Activated naive CD4-positive, alpha-beta T cell treated with anti-CD3 and anti-CD28 coated beads, Interleukin-2, amount 50 U/mL, for 16 hours (primary cell): ENCODE data around the gene C15orf40.

Experiments
- DNase-seq: peaks from one replicate; pipeline ENCODE4 v3.0.0-alpha.2; 2020

Gene C15orf40

DNA sequence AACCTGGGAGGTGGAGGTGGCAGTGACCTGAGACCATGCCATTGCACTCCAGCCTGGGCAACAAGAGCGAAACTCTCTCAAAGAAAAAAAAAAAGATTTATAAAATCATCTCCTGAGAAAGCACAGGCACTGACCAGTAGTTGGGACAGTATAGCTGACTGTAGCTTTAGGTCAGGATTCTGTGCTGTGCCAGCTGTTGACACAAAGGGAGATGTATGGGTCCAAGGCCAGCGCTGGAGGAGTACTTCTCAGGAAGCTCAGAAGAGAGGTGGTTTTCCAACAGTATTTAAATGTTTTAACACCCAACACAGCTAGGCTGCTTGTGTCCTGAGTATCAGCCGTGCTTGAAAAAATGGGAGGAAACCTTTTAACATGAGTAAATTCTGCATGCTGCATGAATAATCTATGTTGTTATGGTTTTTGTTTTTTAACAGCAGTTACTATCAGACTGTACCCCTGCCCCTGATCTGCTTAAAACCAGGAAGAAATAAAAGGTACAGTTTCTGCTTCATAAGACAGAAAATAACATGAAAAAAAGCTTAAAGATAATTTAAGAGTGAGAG lies 18.9 kb downstream of the C15orf40 start:
- DNase-seq = no peak

DNA sequence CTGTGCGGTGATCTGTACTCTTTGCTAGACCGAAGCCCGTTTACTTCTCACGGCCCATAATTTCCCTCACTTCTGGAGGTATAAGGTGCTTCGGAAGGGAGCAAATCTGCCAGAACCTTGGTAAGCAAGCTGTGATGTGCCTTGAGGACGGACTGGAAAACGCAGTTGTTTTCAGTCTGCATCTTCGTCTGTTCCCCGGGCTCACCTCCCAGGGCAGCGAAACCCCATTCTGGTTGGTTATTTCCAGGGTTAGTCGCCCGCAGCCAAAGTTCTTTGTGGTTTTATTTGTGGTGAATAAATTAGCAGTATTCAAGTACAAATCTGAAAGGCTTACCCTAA lies 25.0 kb downstream of the C15orf40 start:
- DNase-seq = peak; percentile 21

DNA sequence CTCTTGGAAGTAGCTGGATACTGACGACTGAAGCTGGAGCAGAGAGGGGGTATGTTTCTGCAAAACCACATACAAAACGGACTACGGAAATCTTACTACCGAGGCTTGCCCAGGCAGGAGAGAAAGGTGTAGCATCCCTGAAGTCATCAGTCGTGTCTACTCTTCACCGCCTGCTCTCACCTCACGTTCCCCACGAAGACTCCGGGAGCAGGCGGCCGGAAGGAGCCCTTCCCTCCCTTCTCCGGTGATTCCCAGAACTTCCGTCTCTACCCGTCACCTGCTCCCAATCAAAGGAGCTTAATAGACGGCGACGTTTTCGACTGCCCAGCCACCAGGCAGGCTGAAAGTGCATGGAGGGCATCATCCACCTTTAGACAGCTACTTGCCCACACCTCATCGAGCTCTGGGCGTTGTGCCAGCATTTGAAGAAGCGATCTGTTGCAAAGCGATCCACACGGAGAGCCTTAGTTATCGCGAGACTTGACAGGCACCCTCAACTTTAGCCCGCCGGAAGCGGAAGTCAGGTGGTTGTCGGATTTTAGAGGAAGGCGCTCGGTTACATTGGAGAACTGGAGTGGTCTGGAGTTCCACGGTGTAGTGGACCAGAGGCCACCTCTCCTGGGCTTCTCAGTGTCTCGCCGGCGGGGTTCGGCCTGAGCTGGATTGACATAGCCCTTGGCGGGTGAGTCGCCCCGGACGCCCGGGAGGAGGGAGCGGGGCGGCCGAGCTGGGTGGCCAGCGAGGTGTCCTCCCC lies 25.6 kb downstream of the C15orf40 start, which contains the start of gene RAMAC:
Gene RAMAC, plus strand, starts transcription at position 523 of the 754 bp plus-strand sequence. CDS start 2,809 bp downstream, outside the sequence.
- peak; percentile 92 for DNase-seq

DNA sequence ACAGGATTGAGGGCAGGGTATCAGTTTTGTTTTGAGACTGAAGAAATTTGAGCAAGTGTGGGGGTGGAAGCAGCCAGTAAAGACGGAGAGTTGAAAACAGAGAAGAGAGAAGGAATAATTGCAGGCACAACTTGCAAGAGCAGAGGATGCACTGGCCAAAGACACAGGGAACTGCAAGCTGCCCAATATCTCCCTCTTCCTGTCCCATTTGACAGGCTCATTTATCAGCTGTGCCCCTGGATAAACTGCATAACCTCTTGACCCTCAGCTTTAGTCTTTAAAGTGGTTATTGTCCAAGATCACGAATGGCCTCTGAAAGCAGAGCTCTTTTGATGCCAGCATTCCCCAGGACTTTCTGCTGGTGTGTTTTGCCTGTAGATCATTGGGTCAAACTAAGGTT lies 30.5 kb downstream of the C15orf40 start:
- no peak for DNase-seq

DNA sequence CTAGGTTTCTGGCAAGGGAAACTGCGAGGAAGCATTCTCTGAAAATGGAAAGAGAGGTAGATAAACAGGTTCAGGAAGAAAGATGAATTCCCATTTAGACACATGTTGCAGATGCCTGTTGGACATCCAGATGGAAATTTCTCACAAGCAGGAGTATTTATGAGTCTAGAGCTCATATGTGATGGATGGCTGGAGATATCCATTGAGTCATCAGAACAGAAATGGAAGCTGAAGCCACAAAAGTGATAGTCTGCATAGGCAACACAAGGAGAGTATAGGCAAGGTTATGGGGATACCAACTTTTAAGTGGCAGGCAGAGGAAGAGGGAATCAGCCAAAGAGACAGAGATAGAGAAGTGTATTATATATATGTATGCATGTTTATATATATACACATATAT lies 31.7 kb downstream of the C15orf40 start:
- no peak for DNase-seq

DNA sequence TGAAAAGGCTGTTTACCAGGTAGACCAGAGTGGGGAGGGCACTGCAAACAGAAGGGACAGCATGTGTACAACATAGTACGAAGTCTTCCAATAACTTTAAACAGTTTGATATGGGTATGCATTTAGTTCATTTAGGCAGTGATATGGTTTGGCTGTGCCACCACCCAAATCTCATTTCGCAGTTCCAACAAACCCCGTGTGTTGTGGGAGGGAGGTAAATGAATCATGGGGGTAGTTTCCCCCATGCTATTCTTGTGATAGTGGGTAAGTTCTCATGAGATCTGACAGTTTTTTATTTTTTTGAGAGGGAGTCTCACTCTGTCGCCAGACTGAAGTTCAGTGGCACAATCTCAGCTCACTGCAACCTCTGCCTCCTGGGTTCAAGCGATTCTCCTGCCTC lies 33.0 kb downstream of the C15orf40 start:
- no peak for DNase-seq

DNA sequence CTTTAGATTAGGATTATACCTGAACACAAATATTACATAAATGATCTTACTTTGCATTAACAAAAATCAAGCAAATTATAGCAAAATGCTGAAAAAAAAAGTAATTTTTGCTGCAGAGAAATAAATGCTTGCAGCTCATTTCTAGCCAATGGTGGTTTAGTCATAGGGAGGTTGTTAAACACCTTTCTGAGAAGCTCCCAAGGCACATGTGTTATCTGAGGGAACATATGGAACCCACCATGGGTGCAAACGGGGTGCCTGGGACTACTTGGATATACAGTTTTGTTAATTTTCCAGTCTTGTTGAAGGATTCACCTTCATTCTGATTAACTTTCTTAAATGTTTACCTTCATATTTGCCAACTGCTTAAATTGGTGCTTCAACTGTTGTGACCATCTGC lies 34.4 kb downstream of the C15orf40 start:
- no peak for DNase-seq

DNA sequence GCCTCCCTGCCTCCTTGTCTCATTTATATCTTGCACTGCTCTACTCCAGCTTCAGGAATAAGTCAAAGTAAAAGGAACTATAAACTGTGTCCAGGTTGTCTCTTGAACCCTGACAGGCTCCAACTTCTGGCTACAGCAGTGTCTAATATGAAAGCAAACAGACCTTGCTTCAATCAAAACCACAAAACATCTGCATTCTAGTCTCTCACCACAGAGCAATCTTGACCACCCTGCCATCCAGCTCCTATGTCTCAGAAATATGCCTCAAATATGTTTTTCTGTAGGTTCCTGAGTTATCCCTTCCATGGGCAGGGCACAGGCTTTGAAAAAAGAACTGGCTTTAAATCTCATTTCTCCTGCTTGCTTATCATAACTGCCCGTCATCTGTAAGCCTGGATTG lies 38.4 kb downstream of the C15orf40 start:
- no peak for DNase-seq

DNA sequence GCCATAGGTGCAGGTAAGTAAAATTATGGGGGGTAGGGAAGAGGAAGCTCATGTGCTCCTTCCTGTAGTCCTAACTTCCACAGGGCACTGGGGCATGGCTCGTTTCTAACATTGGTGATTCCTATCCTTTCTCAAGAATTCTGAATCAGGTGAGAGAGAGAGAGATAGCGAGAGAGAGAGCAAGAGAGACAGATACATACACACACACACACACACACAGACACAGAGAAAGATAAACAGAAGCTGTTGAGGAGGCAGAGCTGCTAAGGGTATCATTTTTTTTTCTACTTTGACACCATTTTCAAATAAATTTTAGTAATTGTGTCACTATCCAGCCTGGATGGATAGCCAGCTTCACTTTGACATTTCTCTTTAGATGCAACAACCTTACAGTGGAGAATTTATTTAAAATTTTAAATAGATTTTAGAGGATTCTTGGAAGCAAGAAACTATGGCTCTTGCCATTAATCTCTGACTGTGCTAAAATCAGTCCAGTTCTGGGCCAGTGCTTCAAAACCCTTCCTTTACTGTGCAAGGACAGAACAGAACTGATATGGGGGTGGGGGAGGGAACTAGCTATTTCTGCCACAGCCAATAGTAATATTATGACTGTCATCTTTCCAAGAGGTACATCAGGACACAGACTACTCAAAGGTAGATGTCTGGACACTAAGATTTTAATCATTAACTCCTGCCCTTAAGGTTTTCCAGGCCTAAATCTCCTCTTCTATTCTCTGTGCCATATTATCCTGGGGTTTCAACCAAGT lies 40.0 kb downstream of the C15orf40 start:
- no peak for DNase-seq

DNA sequence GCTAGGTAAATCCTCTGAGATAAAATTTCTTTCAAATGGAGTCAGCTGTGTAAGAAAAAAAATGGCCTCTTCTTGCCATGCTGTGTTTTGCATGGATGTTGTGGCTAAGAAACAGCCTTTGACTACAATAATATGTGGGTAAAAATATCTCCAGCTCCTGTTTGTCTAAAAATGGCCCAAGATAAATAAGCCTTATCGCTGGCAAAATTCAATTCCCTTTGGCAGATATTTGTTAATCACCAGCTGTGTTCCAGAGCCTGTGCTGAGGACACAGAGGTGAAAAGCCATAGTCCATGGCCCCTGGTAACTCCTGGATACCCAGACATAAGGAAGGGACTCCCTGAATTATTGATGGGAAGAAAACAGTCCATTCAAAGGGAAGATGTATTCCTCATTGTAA lies 40.7 kb downstream of the C15orf40 start:
- no peak for DNase-seq

DNA sequence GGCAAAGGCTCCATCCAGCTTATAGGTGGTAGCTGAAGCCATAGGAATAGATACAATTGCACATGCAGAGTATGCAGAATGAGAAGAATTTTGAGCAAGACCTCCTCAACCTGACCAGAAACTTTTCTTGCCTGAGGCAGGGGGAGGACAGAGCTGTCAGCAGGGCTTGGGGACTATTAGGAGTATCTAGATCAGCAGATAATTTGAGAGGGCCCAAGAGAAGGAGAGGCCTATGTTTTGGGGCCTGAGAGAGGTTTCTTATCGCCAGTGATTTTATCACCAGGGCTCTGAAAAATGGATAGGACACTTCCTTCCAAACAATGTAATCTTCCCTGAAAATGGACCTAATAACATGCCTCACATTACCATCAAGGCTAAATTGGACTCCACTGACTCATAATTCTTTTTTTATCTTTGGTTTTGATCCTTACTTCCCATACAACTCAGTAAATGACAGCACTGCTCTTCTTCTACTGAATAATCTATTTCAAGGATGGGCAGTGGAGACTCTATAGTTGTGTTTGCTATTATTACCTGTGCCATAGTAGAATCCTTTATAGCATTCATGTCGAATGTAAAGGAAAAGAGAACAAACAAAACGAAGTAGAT lies 41.3 kb downstream of the C15orf40 start:
- DNase-seq = no peak

DNA sequence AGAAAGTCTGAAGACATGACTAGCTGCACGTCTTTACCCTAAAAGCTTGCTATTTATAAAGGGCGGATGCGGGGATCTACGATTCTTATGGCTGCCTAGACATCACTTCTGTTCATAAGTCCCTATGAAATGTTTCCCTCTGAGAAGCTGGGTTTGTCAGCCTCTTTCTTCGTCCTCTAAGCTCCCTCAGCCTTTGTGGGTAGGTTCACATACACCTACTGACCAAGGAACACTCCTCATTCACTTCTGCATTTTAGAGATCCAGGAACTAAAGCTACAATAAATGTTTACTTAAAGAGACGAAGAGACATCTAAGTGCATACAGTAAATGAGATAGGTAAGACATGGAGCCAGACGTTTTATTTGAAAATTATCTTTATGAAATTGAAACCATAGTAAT lies 42.1 kb downstream of the C15orf40 start:
- no peak for DNase-seq

DNA sequence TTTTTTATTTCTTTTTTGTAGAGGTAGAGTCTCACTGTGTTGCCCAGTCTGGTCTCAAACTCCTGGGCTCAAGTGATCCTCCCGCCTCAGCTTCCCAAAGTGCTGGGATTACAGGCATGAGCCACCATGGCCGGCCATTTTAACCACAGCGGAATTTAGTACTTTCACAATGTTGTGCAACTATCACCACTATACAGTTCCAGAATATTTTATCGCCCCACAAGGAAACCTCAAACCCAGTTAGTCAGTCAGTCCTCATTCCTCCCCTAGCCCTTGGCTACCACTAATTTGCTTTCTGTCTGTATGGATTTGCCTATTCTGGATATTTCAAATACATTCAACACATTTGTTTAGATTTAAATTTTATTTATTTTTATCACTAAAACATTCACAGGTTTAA lies 43.4 kb downstream of the C15orf40 start:
- DNase-seq = no peak

DNA sequence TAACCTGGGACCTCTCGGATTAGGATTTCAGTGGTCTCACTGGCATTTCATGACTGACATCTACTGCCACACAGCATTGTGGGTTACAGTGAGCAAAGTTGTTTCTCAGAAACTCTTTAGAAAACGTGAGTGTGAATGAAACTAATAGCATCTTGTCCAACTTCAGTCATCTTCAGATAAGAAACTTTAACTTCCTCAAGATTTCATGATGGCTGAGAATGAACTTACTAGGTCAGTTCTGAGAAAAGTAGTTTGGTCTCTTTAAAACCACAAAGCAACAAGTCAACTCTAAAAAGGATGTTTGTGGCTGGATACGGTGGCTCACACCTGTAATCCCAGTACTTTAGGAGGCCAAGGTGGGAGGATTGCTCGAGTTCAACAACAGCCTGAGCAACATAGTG lies 44.8 kb downstream of the C15orf40 start:
- DNase-seq = no peak

DNA sequence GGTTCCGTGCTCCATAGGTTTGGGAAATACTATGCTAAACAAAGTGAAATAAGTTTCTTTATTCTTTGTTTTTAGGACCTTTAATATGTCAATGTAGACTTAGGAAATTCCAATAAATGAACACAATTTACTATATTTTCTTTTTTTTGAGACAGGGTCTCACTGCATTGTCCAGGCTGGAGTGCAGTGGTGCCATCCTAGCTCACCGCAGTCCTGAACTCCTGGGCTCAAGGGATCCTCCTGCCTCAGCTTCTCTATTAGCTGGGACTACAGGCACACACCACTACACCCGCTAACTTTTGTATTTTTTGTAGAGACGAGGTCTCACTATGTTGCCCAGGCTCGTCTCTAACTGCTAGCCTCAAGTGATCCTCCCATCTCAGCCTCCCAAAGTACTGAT lies 46.5 kb downstream of the C15orf40 start:
- no peak for DNase-seq

DNA sequence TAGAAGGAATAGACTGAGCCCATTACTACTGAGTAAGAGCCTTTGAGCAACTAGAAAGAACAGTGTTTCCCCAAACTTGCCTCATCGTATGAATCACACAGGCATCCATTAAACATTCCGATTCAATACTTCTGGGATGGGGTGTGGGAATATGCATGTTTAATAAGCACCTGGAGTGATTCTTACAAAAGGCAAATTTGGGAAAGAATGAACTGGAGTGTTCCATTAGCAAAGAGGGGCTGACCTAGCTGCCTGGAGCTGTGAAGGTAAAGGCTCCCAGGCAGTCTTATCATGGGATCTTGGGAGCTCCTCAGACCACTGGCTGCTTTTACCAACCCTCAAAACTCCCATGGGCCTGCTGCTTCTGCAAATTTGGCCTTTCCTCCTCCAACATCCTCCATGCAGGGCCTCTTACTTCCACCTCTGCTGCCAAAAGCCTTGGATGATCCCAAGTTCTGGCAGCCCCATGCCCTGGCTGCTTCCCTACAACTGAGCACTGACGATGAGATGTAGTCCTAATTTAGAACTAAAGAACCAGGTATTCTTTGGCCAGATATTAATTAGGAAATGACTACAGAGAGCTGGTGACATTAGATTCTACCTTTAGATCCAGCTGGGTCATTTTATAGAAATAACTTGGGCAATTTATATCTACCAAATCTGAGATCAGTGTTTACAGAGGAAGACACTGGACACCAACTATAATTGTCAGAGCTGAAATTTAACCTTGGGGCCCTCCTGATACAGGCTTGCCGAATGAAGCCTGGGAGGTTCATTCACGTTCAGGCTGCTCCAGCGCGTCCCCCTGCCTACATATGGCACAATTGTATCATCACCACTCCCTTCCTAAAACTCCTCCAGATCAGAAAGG lies 47.7 kb downstream of the C15orf40 start:
- no peak for DNase-seq

DNA sequence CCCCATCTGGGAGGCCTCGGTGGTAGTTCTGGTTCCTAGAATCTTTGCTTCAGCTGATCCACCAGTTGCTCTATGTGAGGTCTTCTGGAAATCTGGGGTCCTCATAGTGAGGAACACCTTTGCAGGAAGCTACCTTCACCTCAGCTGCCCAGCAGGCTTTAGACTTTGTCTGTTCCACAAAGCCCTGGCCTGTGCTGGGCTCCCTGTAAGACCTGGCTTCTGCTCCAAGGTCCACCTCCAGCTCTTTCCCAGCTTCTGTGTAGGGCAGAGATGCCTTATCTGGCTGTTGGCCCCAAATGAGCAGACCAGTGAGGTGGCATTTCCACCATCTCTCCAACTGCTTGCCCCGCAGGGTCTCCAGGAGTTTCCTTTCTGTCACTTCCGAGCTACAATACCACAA lies 50.7 kb downstream of the C15orf40 start:
- DNase-seq = no peak

DNA sequence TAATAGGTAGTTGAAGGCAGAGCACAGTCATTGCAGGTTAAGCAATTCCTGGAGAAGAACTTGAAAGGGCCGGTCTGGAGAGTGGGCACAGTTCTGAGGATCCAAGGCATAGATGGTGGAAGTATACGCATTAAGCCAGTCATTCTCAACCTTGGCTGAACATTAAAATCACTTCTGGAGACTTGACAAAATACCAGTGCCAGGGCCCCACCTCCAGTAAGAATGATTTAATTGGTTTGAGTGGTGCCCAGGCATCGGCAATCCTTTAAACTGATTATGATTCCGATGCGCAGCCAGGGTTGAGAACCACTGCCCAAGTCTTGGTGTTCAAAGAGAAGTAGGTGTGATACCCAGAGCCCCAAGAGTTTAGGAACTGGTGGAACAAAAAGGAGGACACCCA lies 52.0 kb downstream of the C15orf40 start:
- no peak for DNase-seq

DNA sequence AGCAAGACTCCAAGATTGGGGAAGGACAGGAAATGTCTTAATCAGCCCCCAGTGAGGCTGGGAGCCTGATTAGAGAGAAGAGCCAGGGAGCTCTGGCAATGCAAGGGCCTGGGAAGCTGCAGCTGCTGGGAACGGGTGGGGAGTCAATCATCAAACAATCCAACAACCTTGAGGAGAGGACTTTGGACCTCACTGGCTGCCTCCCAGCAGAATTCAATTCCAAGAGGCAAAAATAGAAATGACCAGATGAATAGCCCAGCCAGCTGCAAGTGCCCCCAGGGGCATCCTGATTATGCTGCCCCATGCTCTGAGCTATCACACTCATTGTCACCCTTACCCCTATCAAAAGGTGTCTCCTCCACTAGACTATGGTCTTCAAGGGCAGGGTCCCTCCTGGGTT lies 52.8 kb downstream of the C15orf40 start:
- DNase-seq = no peak

DNA sequence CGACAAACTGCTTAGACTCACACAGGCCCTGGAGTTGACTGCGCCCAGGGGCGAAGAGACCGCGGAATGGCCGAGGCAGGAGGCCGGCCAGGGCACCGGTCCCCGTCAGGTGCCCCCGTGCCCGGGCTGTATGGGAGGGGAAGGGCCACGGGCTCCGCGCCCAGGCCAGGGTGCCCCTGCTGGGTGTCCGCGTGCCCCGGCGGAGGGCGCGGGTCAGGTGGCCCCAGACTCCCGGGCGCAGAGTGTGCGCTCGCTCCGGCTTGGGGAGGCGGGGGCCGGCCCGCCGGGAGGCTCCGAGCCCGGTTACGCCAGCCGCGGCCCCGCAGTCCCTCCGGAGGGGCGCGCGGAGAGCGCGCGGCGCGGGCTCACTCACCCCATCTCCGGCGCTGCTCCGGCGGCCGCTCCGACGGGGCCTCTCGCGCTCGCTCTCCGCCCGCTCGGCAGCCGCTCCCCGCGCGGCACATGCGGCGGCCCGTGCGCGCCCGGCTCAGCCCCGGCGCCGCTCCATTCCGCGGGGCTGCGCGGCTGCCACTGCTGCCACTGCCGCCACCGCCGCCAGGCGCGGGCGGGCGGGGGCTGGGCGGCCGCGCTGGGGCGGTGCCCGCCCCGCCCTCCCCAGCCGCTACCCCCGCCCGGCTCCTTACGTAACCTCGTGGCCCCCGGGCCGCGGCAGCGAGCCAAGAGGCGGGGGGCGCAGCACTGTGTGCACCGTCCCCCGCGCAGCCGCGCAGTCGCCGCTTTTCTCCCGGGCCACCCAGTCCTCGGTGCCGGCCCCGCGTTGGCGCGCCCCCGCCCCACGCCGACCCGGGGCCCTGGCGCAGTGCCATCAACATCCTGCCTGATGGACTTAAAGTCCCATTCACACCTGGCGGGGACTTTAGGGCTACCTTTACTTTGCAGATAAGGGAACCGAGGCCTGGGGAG lies 59.0 kb downstream of the C15orf40 start, which contains the start of gene HOMER2:
Gene HOMER2, minus strand, starts transcription at position 563 of the 924 bp plus-strand sequence. Its CDS starts 185 bp downstream, at position 378.
- peak; percentile 21 for DNase-seq

DNA sequence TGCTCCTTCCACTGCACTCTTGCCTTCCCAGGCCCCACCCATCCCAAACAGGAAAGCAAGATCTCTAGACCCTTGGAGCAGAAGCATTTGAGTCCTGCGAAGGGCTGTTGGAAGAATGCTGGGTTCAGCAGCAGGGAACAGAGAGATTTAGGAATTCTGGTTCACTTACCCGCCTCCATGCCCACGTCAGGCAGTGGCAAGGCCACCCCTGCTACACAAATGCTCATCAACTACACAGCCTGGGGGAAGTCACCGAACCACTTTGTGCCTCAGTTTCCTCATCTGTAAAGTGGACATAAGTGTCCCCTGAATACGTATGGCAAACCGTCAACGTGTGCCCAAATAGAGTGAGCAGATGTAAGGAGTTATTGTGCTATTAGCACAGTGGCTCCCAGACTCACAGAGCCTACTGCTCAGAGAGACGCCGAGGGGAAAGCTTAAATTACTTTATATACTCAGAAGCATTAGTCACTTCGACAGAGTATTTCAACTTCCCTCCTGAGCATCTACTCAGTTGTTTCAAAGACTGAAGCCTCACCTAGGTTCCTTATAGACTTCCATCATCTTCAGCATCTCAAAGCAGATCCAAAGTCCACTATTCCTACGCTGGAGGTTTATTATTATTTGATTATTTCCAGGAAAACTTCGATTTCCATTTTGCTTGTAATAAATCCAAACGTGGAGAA lies 59.8 kb downstream of the C15orf40 start:
- DNase-seq = no peak
